ENCODE data around the gene ADGRG2.

ADGRG2 gene

GRCh38 chrX:19122641-19123009 lies 357 bp upstream of the ADGRG2 start:
- H3K4me1 ChIP-seq (ENCODE audit: insufficient read depth, low read length) = no peaks in the 10 kb centered on the region
- no peak overlapping the region for H2AFZ ChIP-seq (ENCODE audit: low read depth, low read length)
- no peaks in the 10 kb centered on the region for H4K20me1 ChIP-seq (ENCODE audit: insufficient read depth, low read length)
- no peak overlapping the region for H3K4me2 ChIP-seq (ENCODE audit: insufficient read depth, low read length)
- no peaks in the 10 kb centered on the region for H3K9me3 ChIP-seq (ENCODE audit: insufficient read depth, low read length, severe bottlenecking)
- no peak overlapping the region for H3K27ac ChIP-seq (ENCODE audit: low read length)
- H3K36me3 ChIP-seq (ENCODE audit: insufficient read depth, low read length) = no peaks in the 10 kb centered on the region
- TF ChIP-seq CTCF (IDR thresholded peaks at IDR 0.05; ENCODE audit: borderline replicate concordance, extremely low read depth, low read length, poor library complexity, severe bottlenecking) (no peak), EZH2 (IDR thresholded peaks at IDR 0.05; ENCODE audit: borderline replicate concordance, low read depth, low read length, severe bottlenecking) (no peak)
- H3K4me3 ChIP-seq (ENCODE audit: low read depth in 1 of 2, low read length in 2 of 2) = no peak overlapping the region
- H3K9ac ChIP-seq (ENCODE audit: low read depth, low read length) = no peak overlapping the region
- H3K27me3 ChIP-seq (ENCODE audit: insufficient read depth, low read length, poor library complexity) = no peaks in the 10 kb centered on the region
- ATAC-seq (ENCODE audit: insufficient read depth, low read depth) (no peak), DNase-seq (no peak)
- no peaks in the 10 kb centered on the region for H3K79me2 ChIP-seq (ENCODE audit: insufficient read depth, low read length)

GRCh38 chrX:19121466-19121865 lies 802 bp downstream of the ADGRG2 start:
- Histone ChIP-seq H4K20me1 (ENCODE audit: insufficient read depth, low read length) (no peaks in the 10 kb centered on the region), H3K36me3 (ENCODE audit: insufficient read depth, low read length) (no peaks in the 10 kb centered on the region), H3K9me3 (ENCODE audit: insufficient read depth, low read length, severe bottlenecking) (no peaks in the 10 kb centered on the region), H3K4me3 (ENCODE audit: low read depth in 1 of 2, low read length in 2 of 2) (no peak overlapping the region), H3K27me3 (ENCODE audit: insufficient read depth, low read length, poor library complexity) (no peaks in the 10 kb centered on the region), H3K9ac (ENCODE audit: low read depth, low read length) (no peak overlapping the region), H3K27ac (ENCODE audit: low read length) (no peak overlapping the region), H3K4me2 (ENCODE audit: insufficient read depth, low read length) (no peak overlapping the region), H2AFZ (ENCODE audit: low read depth, low read length) (no peak overlapping the region), H3K4me1 (ENCODE audit: insufficient read depth, low read length) (no peaks in the 10 kb centered on the region), H3K79me2 (ENCODE audit: insufficient read depth, low read length) (no peaks in the 10 kb centered on the region)
- ATAC-seq (ENCODE audit: insufficient read depth, low read depth) = no peak
- TF ChIP-seq EZH2 (IDR thresholded peaks at IDR 0.05; ENCODE audit: borderline replicate concordance, low read depth, low read length, severe bottlenecking) (no peak), CTCF (IDR thresholded peaks at IDR 0.05; ENCODE audit: borderline replicate concordance, extremely low read depth, low read length, poor library complexity, severe bottlenecking) (no peak)
- DNase-seq = no peak

GRCh38 chrX:19110642-19111041 lies 11.6 kb downstream of the ADGRG2 start:
- DNase-seq (no peak), ATAC-seq (ENCODE audit: insufficient read depth, low read depth) (no peak)
- Histone ChIP-seq H3K27me3 (ENCODE audit: insufficient read depth, low read length, poor library complexity) (no peaks in the 10 kb centered on the region), H3K4me2 (ENCODE audit: insufficient read depth, low read length) (no peak overlapping the region), H3K9ac (ENCODE audit: low read depth, low read length) (no peak overlapping the region), H3K4me1 (ENCODE audit: insufficient read depth, low read length) (no peaks in the 10 kb centered on the region), H3K27ac (ENCODE audit: low read length) (no peak overlapping the region), H3K9me3 (ENCODE audit: insufficient read depth, low read length, severe bottlenecking) (no peaks in the 10 kb centered on the region), H2AFZ (ENCODE audit: low read depth, low read length) (no peak overlapping the region), H3K36me3 (ENCODE audit: insufficient read depth, low read length) (no peaks in the 10 kb centered on the region), H3K4me3 (ENCODE audit: low read depth in 1 of 2, low read length in 2 of 2) (no peak overlapping the region), H4K20me1 (ENCODE audit: insufficient read depth, low read length) (no peaks in the 10 kb centered on the region), H3K79me2 (ENCODE audit: insufficient read depth, low read length) (no peaks in the 10 kb centered on the region)
- TF ChIP-seq CTCF (IDR thresholded peaks at IDR 0.05; ENCODE audit: borderline replicate concordance, extremely low read depth, low read length, poor library complexity, severe bottlenecking) = no peak
- TF ChIP-seq EZH2 (IDR thresholded peaks at IDR 0.05; ENCODE audit: borderline replicate concordance, low read depth, low read length, severe bottlenecking) = no peak

GRCh38 chrX:19107035-19107434 lies 15.2 kb downstream of the ADGRG2 start:
- Histone ChIP-seq H3K9ac (ENCODE audit: low read depth, low read length) (no peak overlapping the region), H3K9me3 (ENCODE audit: insufficient read depth, low read length, severe bottlenecking) (no peaks in the 10 kb centered on the region), H2AFZ (ENCODE audit: low read depth, low read length) (no peak overlapping the region), H4K20me1 (ENCODE audit: insufficient read depth, low read length) (no peaks in the 10 kb centered on the region), H3K27me3 (ENCODE audit: insufficient read depth, low read length, poor library complexity) (no peaks in the 10 kb centered on the region), H3K4me1 (ENCODE audit: insufficient read depth, low read length) (no peaks in the 10 kb centered on the region), H3K79me2 (ENCODE audit: insufficient read depth, low read length) (no peaks in the 10 kb centered on the region), H3K4me2 (ENCODE audit: insufficient read depth, low read length) (no peak overlapping the region), H3K36me3 (ENCODE audit: insufficient read depth, low read length) (no peaks in the 10 kb centered on the region), H3K27ac (ENCODE audit: low read length) (no peak overlapping the region), H3K4me3 (ENCODE audit: low read depth in 1 of 2, low read length in 2 of 2) (no peak overlapping the region)
- DNase-seq (no peak), ATAC-seq (ENCODE audit: insufficient read depth, low read depth) (no peak)
- TF ChIP-seq EZH2 (IDR thresholded peaks at IDR 0.05; ENCODE audit: borderline replicate concordance, low read depth, low read length, severe bottlenecking) = no peak
- no peak for TF ChIP-seq CTCF (IDR thresholded peaks at IDR 0.05; ENCODE audit: borderline replicate concordance, extremely low read depth, low read length, poor library complexity, severe bottlenecking)
